Fibroblast of the aortic adventitia (primary cell): ENCODE results near the gene SLAMF1. TPM values are rescaled to one million over a fixed set of nuclear protein-coding genes. Genes with fewer than 3 reads are reported as not detected.
"Not testable (repeated sequence)": the region's sequence is repeated elsewhere in the genome, so short reads cannot be mapped to it uniquely, and the experiment has no call there.

Experiments used
- DNase-seq: peaks from one replicate; pipeline ENCODE4 v3.0.0-alpha.2; 2010; ENCODE audit warnings: low read depth
- H3K4me3 ChIP-seq: 2 replicates; pipeline ENCODE4 v1.5.1; 2011; ENCODE audit warnings: low read depth, mild to moderate bottlenecking, control low read depth, low read length, moderate library complexity
- CTCF ChIP-seq: IDR thresholded peaks from 2 replicates; pipeline ENCODE4 v1.5.1; 2011; ENCODE audit warnings: mild to moderate bottlenecking, low read length, control low read depth, inconsistent platforms; ENCODE audit not compliant: insufficient read depth
- total RNA-seq: library from RNA; depleted of rRNA; stranded (reverse); fragments of >200 nt; gene quantifications from 2 replicates; pipeline ENCODE4 v1.2.3, GENCODE V29; 2012; ENCODE audit warnings: low replicate concordance

SLAMF1 gene
- total RNA-seq, 1 donor, result not detected

- no peak overlapping the region for H3K4me3 ChIP-seq
- no peak for TF ChIP-seq CTCF
- DNase-seq, result no peak
Measured at GRCh38 chr1:160629286-160630210, 17.3 kb downstream of the SLAMF1 start.

- no peak for DNase-seq
- TF ChIP-seq CTCF, result no peak
- no peak overlapping the region for H3K4me3 ChIP-seq
Measured at GRCh38 chr1:160628799-160629263, 18.0 kb downstream of the SLAMF1 start.

- not testable (repeated sequence) for DNase-seq, H3K4me3 ChIP-seq
Measured at GRCh38 chr1:160627677-160628289, 19.1 kb downstream of the SLAMF1 start.

GRCh38 chr1:160626509-160627342 is 20.1 kb downstream of the SLAMF1 start:
- H3K4me3 ChIP-seq, result no peak overlapping the region

GRCh38 chr1:160625725-160626498 is 20.9 kb downstream of the SLAMF1 start:
- no peak for DNase-seq
- no peak overlapping the region for H3K4me3 ChIP-seq
- TF ChIP-seq CTCF, result no peak

More at GRCh38 chr1:160626509-160627342, 20.1 kb downstream of the SLAMF1 start:
- DNase-seq, result no peak
- no peak for TF ChIP-seq CTCF

- no peak overlapping the region for H3K4me3 ChIP-seq
- DNase-seq, result no peak
- no peak for TF ChIP-seq CTCF
Measured at GRCh38 chr1:160625321-160625720, 21.5 kb downstream of the SLAMF1 start.
